NCI-H460 (cell line): ENCODE measurements around the gene ZNF738. TPM values are rescaled to one million over a fixed set of nuclear protein-coding genes. Genes with fewer than 3 reads are reported as not detected.

Experiments used
- DNase-seq: peaks from one replicate; pipeline ENCODE4 v3.0.0-alpha.2; 2016; ENCODE audit warnings: low read depth; ENCODE audit errors: extremely low read depth
- total RNA-seq: library from RNA; depleted of rRNA; stranded (reverse); fragments of >200 nt; shearing (Covaris generic); gene quantifications from 2 replicates; pipeline ENCODE4 v1.2.3, GENCODE V29; 2014; rRNA removed

Gene ZNF738
- total RNA-seq, 1 experiment from 2014 or later = 7.0 TPM

DNA sequence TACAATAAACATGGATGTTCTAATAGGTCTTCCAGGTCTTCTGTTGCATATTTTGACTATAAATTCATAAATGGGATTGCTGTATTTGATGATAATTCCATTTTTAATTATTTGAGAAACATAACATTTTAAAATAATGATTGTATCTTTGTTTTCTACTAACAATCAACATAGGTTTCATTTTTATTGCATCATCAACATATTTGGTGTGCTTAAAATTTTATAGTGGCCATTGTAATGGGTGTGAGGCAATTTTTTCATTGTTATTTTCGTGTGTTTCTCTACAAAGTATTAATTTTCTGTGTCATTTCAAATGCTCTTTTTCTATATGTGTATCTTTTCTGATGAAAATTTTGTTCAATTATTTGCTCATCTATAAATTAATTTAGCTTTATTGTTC is 51.4 kb downstream of the ZNF738 start:
- DNase-seq = no peak

DNA sequence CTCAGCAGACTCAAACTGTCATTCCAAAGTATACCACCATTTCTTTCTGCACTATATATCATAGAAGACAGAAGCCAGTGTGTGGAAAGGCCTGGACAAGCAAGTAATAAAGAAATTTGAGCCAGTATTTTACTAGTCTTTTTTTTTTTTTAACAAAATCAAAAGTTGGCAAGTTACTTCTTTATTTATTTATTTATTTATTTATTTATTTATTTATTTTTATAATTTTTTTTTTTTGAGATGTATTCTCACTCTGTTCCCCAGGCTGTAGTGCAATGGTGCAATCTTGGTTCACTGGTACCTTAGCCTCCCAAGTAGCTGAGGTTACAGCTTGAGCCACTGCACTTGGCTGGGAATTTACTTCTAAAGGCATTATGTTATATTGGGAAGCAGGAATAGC is 63.4 kb downstream of the ZNF738 start:
- DNase-seq = no peak

DNA sequence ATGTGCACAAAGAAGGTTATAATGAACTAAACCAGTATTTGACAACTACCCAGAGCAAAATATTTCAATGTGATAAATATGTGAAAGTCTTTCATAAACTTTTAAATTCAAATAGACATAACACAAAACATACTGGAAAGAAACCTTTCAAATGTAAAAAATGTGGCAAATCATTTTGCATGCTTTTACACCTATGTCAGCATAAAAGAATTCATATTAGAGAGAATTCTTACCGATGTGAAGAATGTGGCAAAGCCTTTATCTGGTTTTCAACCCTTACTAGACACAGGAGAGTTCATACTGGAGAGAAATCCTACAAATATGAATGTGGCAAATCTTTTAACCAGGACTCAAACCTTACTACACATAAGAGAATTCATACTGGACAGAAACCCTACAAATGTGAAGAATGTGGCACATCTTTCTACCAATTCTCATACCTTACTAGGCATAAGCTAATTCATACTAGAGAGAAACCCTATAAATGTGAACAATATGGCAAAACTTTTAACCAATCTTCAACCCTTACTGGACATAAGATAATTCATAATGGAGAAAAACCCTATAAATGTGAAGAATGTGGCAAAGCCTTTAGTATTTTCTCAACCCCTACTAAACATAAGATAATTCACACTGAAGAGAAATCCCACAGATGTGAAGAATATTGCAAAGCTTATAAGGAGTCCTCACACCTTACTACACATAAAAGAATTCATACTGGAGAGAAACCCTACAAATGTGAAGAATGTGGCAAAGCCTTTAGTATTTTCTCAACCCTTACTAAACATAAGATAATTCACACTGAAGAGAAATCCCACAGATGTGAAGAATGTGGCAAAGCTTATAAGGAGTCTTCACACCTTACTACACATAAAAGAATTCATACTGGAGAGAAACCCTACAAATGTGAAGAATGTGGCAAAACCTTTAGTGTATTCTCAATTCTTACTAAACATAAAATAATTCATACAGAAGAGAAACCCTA is 64.5 kb downstream of the ZNF738 start:
- no peak for DNase-seq

Other genes starting within 250 kb of the ZNF738 start
- 3.6 and 5.6 TPM in 2 replicates for gene ZNF431, start 217.0 kb upstream of the ZNF738 start, total RNA-seq
- gene ZNF708, start 29.6 kb upstream of the ZNF738 start, total RNA-seq = 3.7 and 6.6 TPM in 2 replicates
- gene ZNF493, start 38.1 kb downstream of the ZNF738 start, total RNA-seq = 3.3 and 4.1 TPM in 2 replicates
- 1.4 and 1.5 TPM in 2 replicates for gene ZNF429, start 146.6 kb downstream of the ZNF738 start, total RNA-seq